ENCODE results near the gene FAM111A.

- no peak for TF ChIP-seq CTCF (IDR thresholded peaks at IDR 0.05)
- no peak for TF ChIP-seq EP300 (IDR thresholded peaks at IDR 0.05)
- TF ChIP-seq POLR2A (IDR thresholded peaks at IDR 0.05): no peak
- TF ChIP-seq POLR2AphosphoS5 (IDR thresholded peaks at IDR 0.05): no peak
Observed at GRCh38 chr11:59137190-59137589, 5.5 kb upstream of the FAM111A start.

All from upper lobe of left lung (tissue), 4 donors.